ENCODE measurements around the gene CYP2J2. TPM values are rescaled to one million over a fixed set of nuclear protein-coding genes. Genes with fewer than 3 reads are reported as not detected.

The CYP2J2 gene
- total and polyA plus RNA-seq, 8 donors, result 1.9 to 3.5 (median 2.3) TPM

- TF ChIP-seq CTCF (IDR thresholded peaks at IDR 0.05), result no peak
- Histone ChIP-seq H3K27me3 (peaks cover 0 to 6% of the 10 kb centered on the region in 2 donors), H3K27ac (no peak overlapping the region), H3K4me3 (no peak overlapping the region), H3K36me3 (no peaks in the 10 kb centered on the region), H3K9me3 (no peaks in the 10 kb centered on the region), H3K4me1 (peaks cover 0 to 7% of the 10 kb centered on the region in 2 donors)
- DNase-seq (no peak), ATAC-seq (no peak)
- intact Hi-C loops (cut with DNase I), result no loop called here
Observed at GRCh38 chr1:59967780-59968179, 41.2 kb upstream of the CYP2J2 start.

- H3K9me3 ChIP-seq, result no peaks in the 10 kb centered on the region
- TF ChIP-seq CTCF (IDR thresholded peaks at IDR 0.05), result no peak
- intact Hi-C loops (cut with DNase I), result no loop called here
- no peak for DNase-seq
- H3K27me3 ChIP-seq, result peaks cover 0 to 6% of the 10 kb centered on the region in 2 donors
- H3K4me1 ChIP-seq, result peaks cover 0 to 7% of the 10 kb centered on the region in 2 donors
- H3K27ac ChIP-seq, result no peak overlapping the region
- H3K36me3 ChIP-seq, result no peaks in the 10 kb centered on the region
- no peak overlapping the region for H3K4me3 ChIP-seq
- peak; percentile 55 for ATAC-seq
Observed at GRCh38 chr1:59967141-59967697, 40.6 kb upstream of the CYP2J2 start.

GRCh38 chr1:59952065-59952464, 25.5 kb upstream of the CYP2J2 start:
- Histone ChIP-seq H3K36me3 (no peaks in the 10 kb centered on the region), H3K4me3 (no peak overlapping the region), H3K27me3 (no peaks in the 10 kb centered on the region), H3K9me3 (no peaks in the 10 kb centered on the region), H3K27ac (no peak overlapping the region), H3K4me1 (no peaks in the 10 kb centered on the region)
- TF ChIP-seq CTCF (IDR thresholded peaks at IDR 0.05), result no peak
- DNase-seq (no peak), ATAC-seq (no peak)
- intact Hi-C loops (cut with DNase I), result no loop called here

- no peak for TF ChIP-seq CTCF (IDR thresholded peaks at IDR 0.05)
- H3K27me3 ChIP-seq, result no peaks in the 10 kb centered on the region
- intact Hi-C loops (cut with DNase I), result loop anchor here in 1 of 2 donors (5.0 kb wide), 1 partner anchor 72 kb away; no protein-coding TSS in a partner anchor
- no peaks in the 10 kb centered on the region for H3K4me1 ChIP-seq
- ATAC-seq (no peak), DNase-seq (no peak)
- H3K36me3 ChIP-seq, result no peaks in the 10 kb centered on the region
- H3K27ac ChIP-seq, result no peak overlapping the region
- no peaks in the 10 kb centered on the region for H3K9me3 ChIP-seq
- no peak overlapping the region for H3K4me3 ChIP-seq
Observed at GRCh38 chr1:59949648-59950047, 23.1 kb upstream of the CYP2J2 start.

- no peak overlapping the region for H3K27ac ChIP-seq
- no peak for TF ChIP-seq CTCF (IDR thresholded peaks at IDR 0.05)
- no peaks in the 10 kb centered on the region for H3K4me1 ChIP-seq
- no peak overlapping the region for H3K4me3 ChIP-seq
- no peaks in the 10 kb centered on the region for H3K9me3 ChIP-seq
- no peaks in the 10 kb centered on the region for H3K36me3 ChIP-seq
- intact Hi-C loops (cut with DNase I), result loop anchor here in 1 of 2 donors (5.0 kb wide), 1 partner anchor 72 kb away; no protein-coding TSS in a partner anchor
- DNase-seq (no peak), ATAC-seq (no peak)
- H3K27me3 ChIP-seq, result no peaks in the 10 kb centered on the region
Observed at GRCh38 chr1:59948990-59949389, 22.4 kb upstream of the CYP2J2 start.

Data from left lung (tissue), 10 donors.